HG03432 (cell line): ENCODE results near the gene RNF187.

Experiments
- ATAC-seq: cut with Tn5 transposase; IDR thresholded peaks from one replicate; pipeline ENCODE4 v1.9.1; 2021; ENCODE audit warnings: mild to moderate bottlenecking, moderate library complexity; ENCODE audit not compliant: unreplicated experiment

Gene RNF187

GRCh38 chr1:228542981-228543380 lies 55.8 kb downstream of the RNF187 start:
- no peak for ATAC-seq

GRCh38 chr1:228543396-228543795 lies 56.2 kb downstream of the RNF187 start:
- no peak for ATAC-seq

- no peak for ATAC-seq
Observed at GRCh38 chr1:228544021-228544850, 57.1 kb downstream of the RNF187 start.

GRCh38 chr1:228544921-228545591 lies 57.9 kb downstream of the RNF187 start:
- no peak for ATAC-seq
